Activated CD4-positive, alpha-beta T cell treated with anti-CD3 and anti-CD28 coated beads, Interleukin-10, Interleukin-2, amounts not matched to agents 100 ng/mL and 50 ng/mL, durations not matched to agents 16 hours and 8 hours (primary cell): Measurements from ENCODE around the gene FAM72D.
"Not testable (repeated sequence)": the region's sequence is repeated elsewhere in the genome, so short reads cannot be mapped to it uniquely, and the experiment has no call there.

ENCODE experiments used
- DNase-seq: peaks from one replicate; pipeline ENCODE4 v3.0.0-alpha.2; 2020

Gene FAM72D

DNA sequence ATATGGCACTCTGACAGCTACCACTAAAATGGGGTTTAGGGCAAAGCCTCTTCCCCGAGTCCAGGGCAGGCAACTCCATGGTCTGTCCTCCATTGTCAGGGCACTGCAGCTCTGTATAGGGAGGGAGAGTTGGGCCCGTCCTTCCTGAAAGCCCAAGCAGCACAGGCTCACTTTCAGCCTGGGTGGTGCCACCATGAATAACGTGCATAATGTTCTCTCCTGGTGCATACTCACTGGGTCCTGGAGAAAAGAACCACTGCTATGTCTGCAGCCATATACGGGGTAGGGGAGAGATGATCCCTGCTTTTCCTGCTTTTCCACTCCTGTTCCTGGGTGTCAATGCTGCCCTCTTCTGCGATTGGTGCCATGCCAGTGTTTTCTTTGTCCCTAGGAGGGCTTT is 60.1 kb downstream of the FAM72D start:
- not testable (repeated sequence) for DNase-seq

DNA sequence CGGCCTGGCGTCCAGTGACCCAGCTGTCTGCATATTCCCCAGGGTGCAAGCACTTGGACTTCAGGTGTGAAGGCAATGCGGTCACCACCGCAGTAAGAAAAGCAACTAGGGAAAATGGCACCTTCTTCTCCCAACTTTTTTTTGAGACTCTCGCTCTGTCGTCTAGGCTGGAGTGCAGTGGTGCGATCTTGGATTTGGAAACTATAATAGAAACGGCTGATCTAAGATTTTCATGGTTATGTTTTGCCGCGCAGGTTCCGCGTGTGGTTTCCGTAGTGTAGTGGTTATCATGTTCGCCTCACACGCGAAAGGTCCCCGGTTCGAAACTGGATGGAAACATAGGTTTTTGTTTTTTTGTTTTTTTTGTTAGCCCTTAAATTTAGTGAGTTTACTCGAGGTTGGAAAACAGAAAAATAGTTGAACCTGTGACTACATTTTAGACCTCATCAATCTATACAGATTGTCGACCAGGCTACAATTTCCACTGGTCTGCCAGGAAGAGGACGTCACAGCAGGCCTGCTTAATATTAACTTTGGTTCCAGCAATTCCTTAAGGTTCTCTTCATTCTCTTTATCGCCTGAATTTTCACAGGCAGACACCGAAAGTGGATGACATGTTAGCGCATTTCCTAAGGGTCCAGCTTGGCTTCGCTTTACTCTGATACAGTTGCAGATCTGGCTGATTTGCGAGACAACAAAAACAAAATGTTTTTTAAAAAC is 61.3 kb downstream of the FAM72D start:
- peak; percentile 67 for DNase-seq

DNA sequence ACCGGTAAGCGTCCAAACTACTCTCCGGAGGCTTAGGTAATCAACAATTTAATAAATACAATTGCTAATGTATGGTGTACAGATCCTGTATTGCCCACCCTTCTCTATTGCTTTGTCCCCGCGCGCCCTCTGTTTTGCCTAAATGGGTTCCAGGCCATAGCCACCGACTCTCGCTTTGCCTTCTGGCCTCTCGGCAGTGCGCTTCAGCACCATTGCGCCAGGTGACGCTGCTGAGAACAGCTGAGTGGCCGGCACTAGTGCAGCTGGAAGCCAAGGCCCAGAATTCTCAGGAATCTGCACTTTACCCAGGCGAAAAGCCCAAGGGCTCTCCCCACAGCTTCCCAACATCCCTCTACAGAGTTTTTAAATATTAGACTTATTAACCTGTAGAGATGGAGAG is 61.9 kb downstream of the FAM72D start:
- DNase-seq, result not testable (repeated sequence)

DNA sequence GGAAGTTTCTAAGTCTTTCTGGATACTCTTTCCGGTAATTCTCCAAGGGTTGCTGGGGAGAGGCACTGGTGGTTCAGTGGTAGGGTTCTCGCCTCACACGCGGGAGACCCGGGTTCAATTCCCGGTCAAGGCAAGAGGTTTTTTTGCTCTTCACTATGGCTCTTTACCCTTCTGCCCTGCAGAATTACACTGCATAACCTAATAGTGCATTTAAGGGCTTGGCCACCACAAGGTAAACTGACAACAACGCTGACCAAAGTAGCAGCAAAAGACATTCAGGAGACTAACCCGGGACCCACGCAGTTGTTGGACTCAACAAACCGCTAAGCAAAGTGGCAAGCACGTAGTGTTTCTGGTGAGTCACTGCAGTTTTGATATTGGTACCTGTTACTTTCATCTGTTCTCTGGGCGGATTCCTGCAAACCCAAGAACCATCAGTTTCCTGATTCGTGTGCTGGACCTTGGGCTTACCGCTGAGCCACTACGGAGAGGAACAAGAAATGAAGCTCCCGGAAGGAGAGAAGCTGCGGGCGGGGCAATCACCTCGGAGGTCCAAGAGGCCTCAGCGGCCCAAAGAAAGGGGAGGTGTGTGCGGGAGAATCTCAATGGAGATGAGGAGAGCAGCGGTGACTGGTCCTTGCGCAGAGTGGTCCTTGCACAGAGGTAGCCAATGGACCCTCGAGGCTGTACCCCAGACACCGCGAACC is 65.4 kb downstream of the FAM72D start:
- not testable (repeated sequence) for DNase-seq
